Transverse colon (tissue), 4 donors: ENCODE results near the gene SYT14. TPM values are rescaled to one million over a fixed set of nuclear protein-coding genes. Genes with fewer than 3 reads are reported as not detected.

Experiments
- DNase-seq: peaks from one replicate; pipeline ENCODE4 v3.0.0-alpha.2; 2019
- H3K27ac ChIP-seq, 4 donors: fragments of 200-600 bp; sonication (generic); 2 replicates each; pipeline ENCODE4 v1.5.1; 2016 to 2018; ENCODE audit warnings: inconsistent platforms in 4 of 4
- H3K27me3 ChIP-seq: fragments of 200-600 bp; sonication (generic); 2 replicates; pipeline ENCODE4 v1.5.1; 2017; ENCODE audit warnings: inconsistent platforms
- H3K36me3 ChIP-seq, 4 donors: fragments of 200-600 bp; sonication (generic); 2 replicates each; pipeline ENCODE4 v1.5.1; 2017 to 2019; ENCODE audit warnings: inconsistent platforms in 4 of 4
- H3K4me1 ChIP-seq, 4 donors: fragments of 200-600 bp; sonication (generic); 2 replicates each; pipeline ENCODE4 v1.5.1; 2017 to 2020; ENCODE audit warnings: inconsistent platforms in 4 of 4
- H3K4me3 ChIP-seq, 4 donors: fragments of 200-600 bp; sonication (generic); 1 replicate in 1 of 4; 2 replicates in 3 of 4; pipeline versions ENCODE4 v1.5.1 to v1.6.1; 2017 to 2019; ENCODE audit warnings: inconsistent platforms in 4 of 4
- H3K9me3 ChIP-seq, 2 donors: fragments of 200-600 bp; sonication (generic); 2 replicates each; pipeline ENCODE4 v1.5.1; 2017 to 2019; ENCODE audit warnings: inconsistent platforms in 2 of 2
- CTCF ChIP-seq, 5 experiments: fragments of 200-600 bp in 3 of 5; fragments of 450-650 bp in 2 of 5; sonication (generic) in 3 of 5; IDR thresholded peaks; 1 replicate in 2 of 5; 2 replicates in 3 of 5; pipeline ENCODE4 v1.5.1; 2016 to 2017; ENCODE audit warnings: antibody characterized with exemption in 5 of 5, inconsistent platforms in 3 of 5, mild to moderate bottlenecking in 2 of 5, moderate library complexity in 1 of 5
- EP300 ChIP-seq: sonication (generic); formaldehyde crosslinking; IDR thresholded peaks from one replicate; pipeline ENCODE4 v1.6.1; 2017; ENCODE audit warnings: antibody characterized with exemption, low read depth
- POLR2A ChIP-seq: fragments of 450-650 bp; IDR thresholded peaks from one replicate; pipeline ENCODE4 v1.6.1; 2016; ENCODE audit warnings: antibody characterized with exemption, mild to moderate bottlenecking, moderate library complexity
- POLR2AphosphoS5 ChIP-seq, 3 donors: sonication (generic); formaldehyde crosslinking; IDR thresholded peaks; one replicate each; pipeline ENCODE4 v1.6.1; 2016; ENCODE audit warnings: antibody characterized with exemption in 3 of 3
- WGBS, 2 donors: methylation state at CpG; one replicate each; pipeline ENCODE4 v1.1.5; 2018; ENCODE audit warnings: low coverage in 1 of 2; 5-methylcytosine and 5-hydroxymethylcytosine counted together
- in situ Hi-C, 4 donors: fragments of 200-750 bp; cut with MboI; loops; one replicate each; pipeline versions ENCODE4 v1.15.0 to v1.15.1; 2017; ENCODE audit warnings: low sequenced_read_pairs in 3 of 4, low pct_ligation_motif_present in 1 of 4, low pct_unique_long_range_greater_than_20kb in 1 of 4
- intact Hi-C: fragments of 100-400 bp; cut with DNase I; formaldehyde crosslinking; loops from one replicate; pipeline ENCODE4 v1.15.1; 2023; ENCODE audit warnings: low total_unique reads
- total RNA-seq, 4 donors: library from RNA; depleted of rRNA; stranded (reverse); fragments of >200 nt; gene quantifications; one replicate each; pipeline ENCODE4 v1.1.0, GENCODE V29; 2016

The SYT14 gene
- total RNA-seq, 4 donors from 2014 or later: under 0.01 TPM; not detected in 3

- DNase-seq: no peak
- WGBS, 2 donors: 69% methylated on average over 3 of the region's 3 CpGs
- intact Hi-C loops: no loop called here
- H3K4me3 ChIP-seq: no peak overlapping the region
- H3K36me3 ChIP-seq: no peaks in the 10 kb centered on the region
- no peak overlapping the region for H3K27ac ChIP-seq
- TF ChIP-seq EP300 (no peak), POLR2AphosphoS5 (IDR thresholded peaks at IDR 0.05) (no peak), POLR2A (no peak), CTCF (IDR thresholded peaks at IDR 0.05) (no peak)
- H3K9me3 ChIP-seq: no peaks in the 10 kb centered on the region
- H3K27me3 ChIP-seq: no peaks in the 10 kb centered on the region
- H3K4me1 ChIP-seq: no peaks in the 10 kb centered on the region
- in situ Hi-C loops: no loop called here
Observed at GRCh38 chr1:209948155-209948554, 10.1 kb downstream of the SYT14 start.

GRCh38 chr1:209956116-209956515 is 18.1 kb downstream of the SYT14 start:
- H3K4me3 ChIP-seq: no peak overlapping the region
- in situ Hi-C loops: no loop called here
- WGBS, 2 donors: 92 to 95% methylated on average over 2 of the region's 2 CpGs
- no peaks in the 10 kb centered on the region for H3K9me3 ChIP-seq
- no peak for DNase-seq
- H3K4me1 ChIP-seq: no peaks in the 10 kb centered on the region
- intact Hi-C loops: no loop called here
- no peak for TF ChIP-seq CTCF (IDR thresholded peaks at IDR 0.05)
- TF ChIP-seq EP300: no peak
- no peak for TF ChIP-seq POLR2A
- no peak for TF ChIP-seq POLR2AphosphoS5 (IDR thresholded peaks at IDR 0.05)
- H3K27me3 ChIP-seq: no peaks in the 10 kb centered on the region
- no peaks in the 10 kb centered on the region for H3K36me3 ChIP-seq
- no peak overlapping the region for H3K27ac ChIP-seq

GRCh38 chr1:209959623-209960022 is 21.6 kb downstream of the SYT14 start:
- Histone ChIP-seq H3K4me1 (no peaks in the 10 kb centered on the region), H3K36me3 (no peaks in the 10 kb centered on the region), H3K4me3 (no peak overlapping the region), H3K9me3 (no peaks in the 10 kb centered on the region), H3K27me3 (no peaks in the 10 kb centered on the region), H3K27ac (no peak overlapping the region)
- intact Hi-C loops (no loop called here), in situ Hi-C loops (no loop called here)
- DNase-seq: no peak
- no peak for TF ChIP-seq EP300
- no peak for TF ChIP-seq CTCF (IDR thresholded peaks at IDR 0.05)
- TF ChIP-seq POLR2AphosphoS5 (IDR thresholded peaks at IDR 0.05): no peak
- no peak for TF ChIP-seq POLR2A
- WGBS, 2 donors: 65 to 76% methylated on average over 2 of the region's 2 CpGs

- WGBS, 2 donors: 23 to 61% methylated on average over 2 of the region's 2 CpGs
- no peaks in the 10 kb centered on the region for H3K36me3 ChIP-seq
- no peaks in the 10 kb centered on the region for H3K4me1 ChIP-seq
- no peak overlapping the region for H3K4me3 ChIP-seq
- H3K9me3 ChIP-seq: no peaks in the 10 kb centered on the region
- H3K27me3 ChIP-seq: no peaks in the 10 kb centered on the region
- no peak for TF ChIP-seq POLR2A
- TF ChIP-seq CTCF (IDR thresholded peaks at IDR 0.05): no peak
- TF ChIP-seq POLR2AphosphoS5 (IDR thresholded peaks at IDR 0.05): no peak
- no peak for TF ChIP-seq EP300
- no peak for DNase-seq
- intact Hi-C loops: no loop called here
- no peak overlapping the region for H3K27ac ChIP-seq
- in situ Hi-C loops: no loop called here
Observed at GRCh38 chr1:209960926-209961325, 22.9 kb downstream of the SYT14 start.
